ENCODE results near the gene MRPL24.

MRPL24 gene

DNA sequence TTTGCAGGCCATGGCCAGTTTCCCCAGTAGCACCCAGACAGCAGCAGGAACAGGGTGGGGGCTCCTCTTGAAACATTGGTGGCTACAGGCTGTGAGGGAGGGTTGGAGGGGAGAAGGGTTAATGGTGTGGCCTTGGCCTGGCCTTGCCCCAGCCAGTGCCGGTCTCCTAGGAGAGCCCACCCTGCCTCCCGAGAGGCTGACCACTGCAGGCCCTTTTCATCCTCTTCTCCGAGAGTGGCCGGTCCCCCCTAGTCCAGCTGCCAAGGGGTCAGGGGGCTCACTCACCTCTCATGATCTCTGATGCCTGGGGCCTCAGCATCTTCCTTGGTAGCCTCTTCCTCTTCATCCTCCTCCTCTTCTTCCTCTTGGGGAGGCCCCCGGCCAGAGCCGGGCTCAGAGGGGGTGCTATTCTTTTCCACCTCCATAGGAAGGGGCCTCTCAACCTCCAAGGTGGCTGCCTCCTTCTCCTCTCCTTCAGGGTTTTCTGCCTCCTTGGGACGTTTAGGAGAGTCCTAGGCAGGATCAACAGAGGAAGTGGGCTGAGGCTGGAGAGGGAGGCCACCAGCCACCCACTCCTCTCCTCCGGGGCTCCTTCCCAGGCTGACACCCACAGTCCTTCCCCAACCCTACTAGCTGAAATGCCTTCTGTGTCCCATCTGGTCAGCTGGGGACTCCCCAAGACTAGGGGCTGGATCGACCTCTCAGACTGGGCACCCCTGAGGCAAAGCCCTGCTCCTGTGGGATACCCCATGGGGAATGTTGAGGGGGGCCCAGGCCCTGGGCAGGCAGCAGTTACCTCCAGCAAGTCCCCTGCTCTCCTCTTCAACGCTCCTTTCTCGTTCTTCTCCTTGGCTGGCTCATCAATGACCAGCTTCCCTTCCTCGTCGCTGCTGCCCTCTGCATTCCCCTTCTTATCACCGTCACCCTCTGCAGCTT is 2.7 kb upstream of the MRPL24 start:
- DNase-seq (ENCODE audit: low read depth, low spot score) = no peak

DNA sequence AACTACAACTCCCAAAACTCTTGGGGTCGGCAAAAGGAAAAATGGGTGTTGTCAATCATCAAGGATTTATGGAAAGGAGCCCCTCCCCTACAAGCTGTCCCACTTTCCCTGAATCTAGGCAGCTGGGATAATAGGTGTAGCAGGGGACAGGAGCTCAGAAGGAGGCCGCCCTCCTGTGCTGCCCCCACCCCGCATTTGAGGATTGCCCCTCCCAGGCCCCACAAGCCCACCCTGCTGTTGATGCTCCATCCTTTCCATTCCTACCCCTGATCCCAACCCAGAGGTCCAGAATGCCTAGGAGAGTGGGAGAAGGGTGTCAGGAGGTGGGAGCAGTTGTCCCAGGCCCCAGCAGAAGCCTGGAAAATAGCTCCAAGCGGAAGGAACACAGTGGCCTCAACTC is 1.9 kb upstream of the MRPL24 start:
- no peak for DNase-seq (ENCODE audit: low read depth, low spot score)

DNA sequence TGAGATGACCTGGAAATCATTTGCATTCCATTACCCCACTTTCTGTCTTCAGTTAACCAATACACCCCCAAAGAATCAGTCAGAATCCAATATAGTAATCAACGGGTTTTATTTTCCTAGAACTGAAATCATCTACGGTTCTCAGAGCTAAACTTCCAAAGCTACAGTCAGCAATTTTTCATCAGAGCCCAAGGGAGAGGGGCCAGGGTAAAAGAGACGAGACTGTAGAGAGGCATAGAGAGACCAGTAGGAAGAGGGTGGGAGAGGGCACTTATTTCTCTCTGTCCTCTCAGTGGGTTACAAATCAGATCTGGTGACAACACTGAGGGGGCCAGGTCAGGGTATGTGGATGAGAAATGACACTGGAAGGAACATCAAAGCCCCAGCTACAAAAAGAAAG is 1.1 kb upstream of the MRPL24 start:
- DNase-seq (ENCODE audit: low read depth, low spot score) = no peak

DNA sequence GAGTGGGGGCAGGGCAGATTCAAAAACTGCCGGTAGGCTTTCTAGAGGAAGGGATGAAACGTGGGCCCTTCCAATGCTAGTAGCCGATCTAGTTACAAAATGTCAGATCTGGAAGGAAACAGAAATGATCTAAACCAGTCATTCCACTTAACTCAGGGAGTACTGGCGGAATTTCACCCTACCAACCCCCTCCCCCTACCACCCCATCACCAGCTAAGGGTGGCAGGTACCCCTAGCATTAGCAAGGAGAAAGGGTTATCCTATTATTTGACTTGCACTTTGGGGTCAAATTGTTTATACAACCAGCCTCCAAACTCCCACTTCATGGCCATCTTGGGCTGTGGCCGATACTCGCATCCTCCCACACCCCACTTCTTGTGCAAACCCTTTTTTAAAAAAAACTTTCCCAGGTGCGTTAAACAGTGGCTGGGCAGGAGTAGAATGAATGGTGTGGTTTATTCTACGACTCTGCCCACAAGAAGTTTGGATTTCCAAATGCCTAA is 644 bp upstream of the MRPL24 start:
- no peak for DNase-seq (ENCODE audit: low read depth, low spot score)

DNA sequence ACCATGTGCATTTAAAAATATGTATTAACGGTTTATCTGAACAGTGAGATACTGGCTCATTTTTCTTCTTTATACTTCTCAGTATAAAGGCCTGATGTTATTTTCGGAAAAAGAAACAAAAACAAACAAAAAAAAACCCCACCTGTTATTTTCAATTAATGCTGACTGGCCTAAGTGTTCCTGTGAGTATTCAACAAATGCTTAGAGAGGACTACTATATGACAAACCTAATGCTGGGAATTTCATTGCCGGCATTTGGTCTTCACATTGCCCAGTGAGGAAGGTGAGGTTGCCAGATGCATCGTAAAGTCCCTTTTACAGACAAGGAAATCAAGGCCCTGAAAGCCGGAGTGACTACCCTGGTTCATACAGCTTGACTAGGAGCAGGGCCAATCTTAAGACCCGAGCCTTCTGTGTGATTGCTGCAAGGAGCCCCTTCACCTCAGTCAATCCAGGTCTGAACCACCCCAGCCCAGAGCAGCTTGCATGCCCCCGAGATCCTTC is 599 bp downstream of the MRPL24 start:
- no peak for DNase-seq (ENCODE audit: low read depth, low spot score)

DNA sequence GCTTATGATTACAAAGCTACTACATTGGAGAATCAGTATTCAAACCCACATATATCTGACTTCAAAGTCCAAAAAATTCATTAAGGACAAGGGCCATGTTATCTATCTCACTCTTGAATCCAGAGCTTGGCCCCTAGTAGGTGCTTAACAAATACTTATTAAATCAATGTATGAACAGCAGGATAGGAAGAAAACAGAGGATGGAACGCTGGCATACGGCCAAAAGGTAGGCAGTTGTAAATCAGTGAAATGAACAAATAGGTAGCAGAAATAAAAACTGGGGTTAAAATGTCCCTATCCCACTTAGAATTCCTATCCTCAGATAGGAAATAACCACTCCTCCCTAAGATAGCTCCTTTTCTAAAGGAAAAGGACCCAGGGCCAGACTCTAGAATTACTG is 2.0 kb downstream of the MRPL24 start:
- no peak for DNase-seq (ENCODE audit: low read depth, low spot score)

DNA sequence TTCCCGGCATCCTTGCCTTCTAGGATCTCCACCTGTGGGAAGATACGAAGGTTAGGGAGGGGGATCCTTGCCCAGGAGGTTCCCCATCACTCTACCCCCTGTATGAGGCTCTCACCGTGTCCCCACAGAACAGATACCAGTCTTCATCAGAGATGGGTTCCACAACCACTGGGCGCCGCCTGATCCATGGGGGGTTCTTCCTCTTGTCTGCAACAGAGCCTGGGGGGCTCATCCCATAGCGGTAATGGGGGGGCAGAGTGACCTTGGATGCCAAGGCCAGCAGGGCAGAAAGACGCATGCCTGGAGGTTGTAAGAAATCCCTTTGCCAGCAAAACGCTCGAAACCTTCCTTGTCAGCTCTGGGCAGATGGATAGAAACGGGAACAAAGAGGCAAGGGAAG is 2.5 kb downstream of the MRPL24 start:
- DNase-seq (ENCODE audit: low read depth, low spot score) = no peak

DNA sequence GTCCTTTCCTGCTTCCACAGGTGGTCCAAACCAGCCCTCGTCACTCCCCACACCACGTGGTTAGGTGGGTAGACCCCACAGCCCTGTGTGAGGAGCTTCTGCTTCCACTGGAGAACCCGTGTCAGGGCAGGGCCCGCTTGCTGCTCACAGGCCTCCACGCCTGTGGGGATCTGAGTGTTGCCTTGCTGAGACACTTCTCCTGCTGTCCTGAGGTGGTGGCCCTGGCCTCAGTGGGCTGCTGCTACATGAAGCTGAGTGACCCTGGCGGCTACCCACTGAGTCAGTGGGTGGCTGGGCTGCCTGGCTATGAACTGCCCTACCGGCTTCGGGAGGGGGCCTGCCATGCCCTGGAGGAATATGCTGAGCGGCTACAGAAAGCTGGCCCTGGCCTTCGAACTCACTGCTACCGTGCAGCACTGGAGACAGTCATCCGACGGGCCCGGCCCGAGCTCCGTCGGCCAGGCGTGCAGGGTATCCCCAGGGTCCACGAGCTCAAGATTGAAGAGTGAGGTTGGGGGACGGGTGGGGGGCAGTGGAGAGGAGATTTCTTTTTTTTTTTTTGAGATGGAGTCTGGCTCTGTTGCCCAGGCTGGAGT is 6.8 kb downstream of the MRPL24 start:
- no peak for DNase-seq (ENCODE audit: low read depth, low spot score)

DNA sequence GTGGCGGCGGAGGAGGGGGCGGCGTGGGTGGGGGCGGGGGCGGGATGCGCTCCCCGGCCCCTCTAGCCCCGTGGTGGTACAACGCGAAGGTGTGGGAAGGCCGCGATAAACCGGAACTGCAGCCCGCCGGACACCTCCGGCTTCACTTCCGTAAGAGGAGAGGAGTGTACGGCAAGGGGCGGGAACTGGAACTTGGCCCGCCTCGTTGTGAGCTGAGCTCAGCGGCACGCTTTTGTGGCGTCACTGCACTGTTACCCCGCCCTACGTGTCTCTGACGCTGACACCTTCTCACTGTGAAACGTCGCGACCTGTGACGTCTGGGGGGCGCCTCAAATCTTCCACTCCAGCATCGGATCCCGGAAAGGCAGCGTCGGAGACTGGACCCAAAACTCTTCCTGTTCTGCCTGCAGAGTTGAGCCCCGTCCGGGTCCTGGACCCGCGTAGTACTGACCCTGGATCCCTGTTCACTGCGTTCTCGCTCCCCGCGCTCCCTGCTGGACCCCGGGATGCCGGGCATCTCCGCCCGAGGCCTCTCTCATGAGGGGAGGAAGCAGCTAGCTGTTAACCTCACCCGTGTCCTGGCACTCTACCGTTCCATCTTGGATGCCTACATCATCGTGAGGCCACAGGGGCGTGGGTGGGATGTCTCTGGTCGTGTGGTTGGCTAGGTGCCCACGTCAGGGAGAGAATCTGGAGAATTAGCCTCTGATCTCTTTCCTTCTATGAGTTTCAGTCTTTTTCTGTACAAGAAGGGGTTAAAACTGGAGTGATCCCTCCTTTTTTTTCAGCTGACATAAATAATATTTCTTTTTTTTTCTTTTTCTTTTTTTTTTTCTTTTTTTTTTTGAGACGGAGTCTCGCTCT is 12.1 kb downstream of the MRPL24 start, which contains the start of gene ISG20L2:
ISG20L2 (minus strand) TSS at position 168 of the 864 bp plus-strand sequence. CDS start 1,114 bp downstream, outside the sequence.
- peak; percentile 92 for DNase-seq (ENCODE audit: low read depth, low spot score)

DNA sequence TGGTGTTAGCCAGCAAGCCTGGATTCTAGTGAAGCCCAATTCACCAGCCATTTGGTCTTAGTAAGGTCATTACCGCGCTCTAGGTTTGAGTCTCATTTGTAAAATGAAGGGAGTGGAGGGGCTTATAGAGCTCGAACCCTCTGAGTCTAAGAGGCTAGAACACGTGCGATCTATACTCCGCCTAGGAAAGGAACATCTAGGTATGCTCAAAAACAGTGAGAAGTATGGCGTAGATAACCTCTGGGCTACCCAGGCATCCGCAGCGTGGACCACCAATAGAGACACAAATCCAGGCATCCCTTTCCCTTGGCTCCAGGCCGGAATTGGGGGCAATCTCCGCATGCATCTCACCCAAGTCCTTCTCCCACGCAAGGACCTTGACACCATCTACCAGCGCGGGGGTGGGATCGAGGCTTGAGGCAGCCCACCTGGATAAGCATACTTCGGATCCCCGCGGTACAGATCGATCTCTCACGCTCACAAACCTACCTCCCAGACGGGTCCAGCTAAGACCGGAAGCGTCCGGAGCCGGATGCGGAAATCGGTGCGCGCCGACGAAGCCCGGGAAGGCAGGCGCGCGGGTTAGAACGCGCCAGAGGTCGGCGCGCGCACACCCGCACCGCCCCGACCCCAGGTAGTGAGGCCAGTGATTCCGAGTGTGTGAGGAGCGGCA is 12.8 kb downstream of the MRPL24 start, which contains the start of gene METTL25B:
METTL25B (plus strand) TSS at position 544 of the 673 bp plus-strand sequence. CDS start 636 bp downstream, outside the sequence.
- peak; percentile 53 for DNase-seq (ENCODE audit: low read depth, low spot score)

DNA sequence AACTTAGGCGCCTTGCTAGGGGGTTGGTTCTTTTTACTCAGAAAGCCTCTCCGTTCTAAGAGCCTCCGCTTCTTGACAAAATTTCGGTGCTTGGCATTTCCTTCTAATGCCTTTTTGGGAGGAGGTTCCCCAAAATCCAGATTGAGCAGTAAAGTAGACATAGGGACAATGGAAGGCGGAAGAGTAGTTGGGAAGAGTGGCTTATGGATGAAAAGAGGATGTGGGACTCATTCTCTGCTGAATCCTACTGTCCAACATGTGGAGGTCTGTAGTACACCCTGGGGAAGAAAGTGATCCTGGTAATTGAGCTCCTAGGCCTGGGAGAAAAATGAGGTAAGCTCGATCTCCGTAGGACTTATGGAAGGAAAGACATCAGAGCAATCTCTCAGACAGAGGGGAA is 13.4 kb downstream of the MRPL24 start:
- no peak for DNase-seq (ENCODE audit: low read depth, low spot score)

DNA sequence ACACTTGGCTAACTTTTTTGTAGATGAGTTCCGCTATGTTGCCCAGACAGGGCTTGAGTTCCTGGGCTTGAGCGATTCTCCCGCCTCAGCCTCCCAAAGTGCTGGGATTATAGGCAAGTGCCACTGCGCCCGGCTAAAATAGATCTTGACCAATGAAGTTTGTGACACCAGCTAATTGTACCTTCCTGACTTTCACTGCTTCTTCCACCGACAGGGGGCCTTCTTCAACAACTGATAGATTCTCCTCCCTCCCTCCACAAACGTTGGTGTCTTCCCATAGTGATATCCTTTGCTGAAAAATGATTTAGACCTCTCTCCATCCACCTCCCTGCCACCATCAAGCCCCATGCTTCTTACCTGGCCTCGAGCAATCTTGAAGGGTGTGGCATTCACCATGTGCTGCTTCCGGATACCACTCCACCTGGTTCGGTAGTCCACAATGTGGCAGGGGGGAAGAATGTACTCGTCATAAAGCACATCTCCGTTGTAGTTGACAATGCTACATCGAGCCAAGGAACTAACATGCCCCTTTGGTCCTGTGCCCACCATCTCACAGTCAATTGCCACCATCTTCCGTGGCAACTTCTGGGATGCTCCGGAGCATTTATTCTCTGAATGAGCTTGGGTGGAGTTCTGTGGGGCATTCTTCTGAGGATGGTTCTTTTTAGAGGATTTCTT is 14.2 kb downstream of the MRPL24 start:
- no peak for DNase-seq (ENCODE audit: low read depth, low spot score)

DNA sequence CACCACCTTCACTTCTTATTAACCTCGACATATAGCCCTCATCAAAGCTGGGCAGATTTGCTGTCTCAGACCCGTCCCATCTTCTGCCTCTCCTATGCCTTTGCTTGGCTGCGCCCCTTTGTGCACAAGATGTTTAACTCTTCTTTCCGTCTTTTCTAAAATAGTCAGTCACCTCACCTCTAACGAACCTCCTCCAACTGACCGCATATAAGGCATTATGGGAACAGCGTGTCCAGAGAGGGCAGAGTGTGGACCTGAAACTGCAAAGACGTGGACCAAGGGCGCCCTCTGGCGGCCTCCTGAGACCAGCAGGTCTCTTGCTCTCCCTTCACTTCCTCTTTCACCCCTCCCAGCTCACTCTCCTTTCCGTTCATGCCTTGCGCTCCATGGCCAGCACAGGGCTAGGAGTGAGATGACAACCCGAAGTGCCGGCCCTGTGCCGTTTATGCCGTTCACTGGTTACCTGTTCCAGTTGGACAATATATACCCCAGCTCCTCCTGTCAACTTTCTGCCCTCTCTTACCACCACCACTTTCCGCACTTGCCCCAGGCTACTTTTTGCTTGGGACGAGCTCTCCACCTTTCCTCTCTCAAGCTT is 15.1 kb downstream of the MRPL24 start:
- DNase-seq (ENCODE audit: low read depth, low spot score) = peak; percentile 65

DNA sequence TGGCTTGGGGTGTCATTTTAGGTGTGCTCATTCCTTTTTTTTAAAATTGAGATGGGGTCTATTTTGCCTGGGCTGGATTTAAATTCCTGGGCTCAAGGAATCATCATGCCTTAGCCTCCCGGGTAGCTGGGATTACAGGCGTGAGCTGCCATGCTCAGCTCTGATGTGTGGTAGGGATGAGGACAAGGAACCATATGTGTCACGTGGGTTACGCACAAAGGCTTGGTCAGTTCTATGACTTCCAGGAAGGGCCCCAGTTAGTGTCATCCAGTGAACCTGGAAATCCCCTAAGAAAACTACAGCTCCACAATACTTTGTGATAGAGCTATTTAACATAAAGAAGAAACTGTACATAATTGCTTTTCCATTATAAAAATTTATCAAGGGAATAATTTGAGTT is 19.4 kb downstream of the MRPL24 start:
- no peak for DNase-seq (ENCODE audit: low read depth, low spot score)

DNA sequence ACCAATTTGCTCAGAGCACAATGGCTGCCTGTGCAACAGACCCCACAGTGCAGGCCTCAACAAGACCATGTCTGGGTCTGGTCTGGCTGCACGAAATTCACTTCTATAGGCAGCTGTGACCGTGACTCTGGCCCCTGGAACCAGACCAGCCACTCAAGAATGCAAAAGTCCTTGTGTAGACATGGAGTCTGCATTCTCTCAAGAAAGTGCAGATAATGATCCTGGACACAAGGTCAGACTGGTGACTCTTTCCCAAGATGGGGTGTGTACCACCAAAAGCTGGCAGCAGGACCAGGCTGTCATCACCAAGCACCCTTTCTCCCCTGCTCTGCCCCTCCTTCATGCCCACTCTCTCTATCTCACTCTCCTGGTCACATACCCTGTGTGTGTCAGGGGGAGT is 19.8 kb downstream of the MRPL24 start:
- no peak for DNase-seq (ENCODE audit: low read depth, low spot score)

DNA sequence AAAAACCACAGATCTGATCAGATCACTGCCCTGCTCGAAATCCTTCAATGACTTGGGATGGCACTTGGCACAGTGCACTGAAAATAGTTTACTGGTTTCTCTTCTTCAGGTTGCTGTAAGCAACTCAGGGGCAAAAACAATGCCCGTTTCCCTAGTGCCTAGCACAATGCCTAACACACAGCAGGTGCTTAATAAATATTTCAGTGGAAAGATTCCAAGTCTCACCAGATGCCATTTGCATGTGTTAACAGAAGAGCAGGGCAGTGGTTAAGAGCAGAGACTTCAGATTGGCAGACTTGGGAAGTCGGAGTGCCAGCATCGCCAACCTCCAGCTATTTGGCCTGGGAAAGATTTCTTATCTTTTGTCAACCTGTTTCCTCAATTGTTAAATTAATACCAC is 23.5 kb downstream of the MRPL24 start:
- DNase-seq (ENCODE audit: low read depth, low spot score) = no peak

DNA sequence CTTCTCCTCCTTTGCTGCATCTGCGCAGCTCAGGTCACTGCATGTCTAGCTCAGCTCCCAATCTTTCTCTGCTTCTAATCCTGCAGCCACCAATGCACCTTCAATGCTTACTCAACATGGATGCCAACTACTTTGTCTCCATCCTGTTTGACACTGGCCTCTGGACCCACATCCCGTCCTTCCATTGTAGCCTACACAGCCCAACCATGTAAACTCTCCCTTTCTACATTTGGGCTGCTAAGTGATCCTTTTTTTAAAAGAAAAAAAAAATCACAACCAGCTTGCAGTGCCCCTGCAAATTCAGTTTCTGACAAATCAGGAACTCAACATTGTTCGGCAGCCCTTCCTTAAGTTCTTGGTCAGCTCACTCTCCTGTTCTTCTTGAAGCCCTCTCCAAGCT is 26.1 kb downstream of the MRPL24 start:
- no peak for DNase-seq (ENCODE audit: low read depth, low spot score)

DNA sequence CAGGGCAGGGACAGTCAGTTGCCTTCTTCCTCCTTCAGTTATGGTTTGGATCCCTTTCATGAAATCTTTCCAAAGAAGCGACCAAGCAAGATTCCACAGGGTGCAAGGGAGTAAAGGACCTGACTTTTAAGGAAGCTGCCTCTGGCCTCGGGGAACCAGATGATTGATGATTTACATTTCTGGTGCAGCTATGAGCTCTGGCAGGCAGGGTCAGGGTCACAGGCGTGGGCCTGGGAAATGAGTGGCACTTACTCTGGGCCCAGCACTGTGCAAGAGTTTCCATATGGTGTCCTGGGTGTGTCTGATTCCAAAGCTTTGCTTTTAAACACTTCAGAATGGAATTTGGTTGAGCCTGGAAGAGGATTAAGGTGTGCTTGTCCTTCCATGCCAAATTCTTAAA is 28.3 kb downstream of the MRPL24 start:
- no peak for DNase-seq (ENCODE audit: low read depth, low spot score)

DNA sequence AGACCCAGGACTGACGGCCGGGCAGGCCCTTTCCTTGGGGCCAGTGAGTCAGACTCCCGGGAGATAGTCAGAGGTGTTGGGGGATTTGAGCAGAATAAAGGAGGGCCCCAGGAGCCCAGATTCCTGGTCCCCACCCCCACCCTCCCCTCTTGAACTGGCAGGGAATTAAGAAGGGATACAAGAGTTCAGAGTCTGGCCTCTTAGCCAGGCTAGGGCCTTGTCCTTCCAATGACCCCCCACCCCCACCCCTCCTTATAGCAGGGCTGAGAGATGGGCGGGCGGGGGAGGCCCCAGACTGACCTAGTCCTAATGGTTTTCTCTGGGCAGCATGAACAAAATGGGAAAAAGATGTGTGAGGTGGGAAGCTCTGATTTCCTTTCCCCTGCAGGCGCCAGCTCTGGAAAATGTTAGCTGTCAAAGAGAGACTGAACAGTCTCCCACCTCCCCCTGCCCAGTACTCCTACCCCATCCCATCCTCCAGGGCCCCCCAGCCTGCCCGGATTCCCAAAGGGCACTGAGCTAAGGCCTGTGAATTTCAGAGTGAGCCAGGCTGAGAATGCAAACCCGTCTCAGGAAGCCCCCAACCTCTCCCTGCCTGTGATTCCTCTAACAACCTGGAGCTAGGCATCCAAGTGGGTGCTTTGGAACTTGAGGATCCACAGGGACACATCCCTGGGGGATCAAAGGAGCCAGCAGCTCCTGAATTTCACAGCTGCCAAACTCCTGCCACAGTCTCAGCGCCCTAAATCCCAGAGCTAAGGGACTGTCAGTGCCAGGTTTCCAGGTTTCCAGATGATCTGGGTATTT is 29.7 kb downstream of the MRPL24 start:
- no peak for DNase-seq (ENCODE audit: low read depth, low spot score)
